Sigmoid colon (tissue), 7 donors: Measurements from ENCODE around the gene NDST3. TPM values are rescaled to one million over a fixed set of nuclear protein-coding genes. Genes with fewer than 3 reads are reported as not detected.

Source experiments
- DNase-seq: peaks from one replicate; pipeline ENCODE4 v3.0.0-alpha.2; 2019
- H3K27ac ChIP-seq, 4 donors: fragments of 200-600 bp; sonication (generic); one replicate each; pipeline ENCODE4 v1.5.1; 2016 to 2019; ENCODE audit warnings: mild to moderate bottlenecking in 1 of 4
- H3K27me3 ChIP-seq, 3 donors: fragments of 200-600 bp; sonication (generic); one replicate each; pipeline ENCODE4 v1.5.1; 2019; ENCODE audit warnings: mild to moderate bottlenecking in 1 of 3
- H3K36me3 ChIP-seq, 4 donors: fragments of 200-600 bp; sonication (generic); one replicate each; pipeline ENCODE4 v1.5.1; 2016 to 2019
- H3K4me1 ChIP-seq, 4 donors: fragments of 200-600 bp; sonication (generic); one replicate each; pipeline ENCODE4 v1.5.1; 2017 to 2019
- H3K4me3 ChIP-seq, 4 donors: fragments of 200-600 bp; sonication (generic); one replicate each; pipeline ENCODE4 v1.5.1; 2017 to 2019; ENCODE audit warnings: mild to moderate bottlenecking in 2 of 4, moderate library complexity in 1 of 4
- H3K9me3 ChIP-seq, 4 donors: fragments of 200-600 bp in 3 of 4; sonication (generic) in 3 of 4; one replicate each; pipeline versions ENCODE4 v1.5.1 to v1.6.1; 2013 to 2019
- CTCF ChIP-seq, 4 experiments: fragments of 450-650 bp in 3 of 4; fragments of 200-600 bp in 1 of 4; IDR thresholded peaks; one replicate each; pipeline ENCODE4 v1.5.1; 2016 to 2019; ENCODE audit warnings: antibody characterized with exemption in 4 of 4, mild to moderate bottlenecking in 3 of 4, moderate library complexity in 2 of 4
- EP300 ChIP-seq, 4 donors: sonication (generic); formaldehyde crosslinking; IDR thresholded peaks; one replicate each; pipeline ENCODE4 v1.6.1; 2017; ENCODE audit warnings: antibody characterized with exemption in 4 of 4
- POLR2A ChIP-seq, 2 donors: fragments of 450-650 bp; IDR thresholded peaks; one replicate each; pipeline ENCODE4 v1.6.1; 2016; ENCODE audit warnings: antibody characterized with exemption in 2 of 2, mild to moderate bottlenecking in 2 of 2, moderate library complexity in 2 of 2
- POLR2AphosphoS5 ChIP-seq, 4 donors: sonication (generic); formaldehyde crosslinking; IDR thresholded peaks; one replicate each; pipeline ENCODE4 v1.6.1; 2017; ENCODE audit warnings: antibody characterized with exemption in 4 of 4
- WGBS, 2 donors: extraction: QIAGEN DNeasy Blood & Tissue Kit; methylation state at CpG; one replicate each; pipeline ENCODE4 v1.1.7; 2013; 5-methylcytosine and 5-hydroxymethylcytosine counted together
- intact Hi-C: fragments of 100-400 bp; cut with DNase I; formaldehyde crosslinking; loops from one replicate; pipeline ENCODE4 v1.15.1; 2023
- polyA plus RNA-seq, 3 donors: library from polyadenylated mRNA; stranded (reverse); fragments of 200-250 nt; gene quantifications; one replicate each; pipeline ENCODE4 v1.2.3, GENCODE V29; 2013
- total RNA-seq, 4 donors: library from RNA; depleted of rRNA; stranded (reverse); fragments of >200 nt; gene quantifications; one replicate each; pipeline ENCODE4 v1.1.0, GENCODE V29; 2016
- donor health status: healthy with polysubstance abuse.
- donor health status: Bipolar disorder and iron deficiency.
- donor health status: healthy.

NDST3 gene
- total and polyA plus RNA-seq, 7 donors, result under 0.01 to 0.04 (median under 0.01) TPM; not detected in 4

- Histone ChIP-seq H3K36me3 (no peaks in the 10 kb centered on the region), H3K27ac (no peak overlapping the region), H3K4me3 (no peak overlapping the region), H3K9me3 (no peaks in the 10 kb centered on the region), H3K27me3 (peaks cover 0 to 54% (median 18%) of the 10 kb centered on the region in 3 donors), H3K4me1 (peaks cover 0 to 15% (median 11%) of the 10 kb centered on the region in 4 donors)
- 83 to 86% methylated on average over 1 of the region's 1 CpG for WGBS, 2 donors
- DNase-seq, result no peak
- intact Hi-C loops, result no loop called here
- no peak for TF ChIP-seq POLR2AphosphoS5 (IDR thresholded peaks at IDR 0.05)
- TF ChIP-seq CTCF (IDR thresholded peaks at IDR 0.05), result no peak
- no peak for TF ChIP-seq POLR2A (IDR thresholded peaks at IDR 0.05)
- TF ChIP-seq EP300 (IDR thresholded peaks at IDR 0.05), result no peak
These were observed 1.0 kb downstream of the NDST3 start for GRCh38 chr4:118035309-118035708.

- Histone ChIP-seq H3K4me3 (no peak overlapping the region), H3K36me3 (no peaks in the 10 kb centered on the region), H3K4me1 (peaks cover 0 to 15% (median 11%) of the 10 kb centered on the region in 4 donors), H3K27me3 (peaks cover 0 to 54% (median 18%) of the 10 kb centered on the region in 3 donors), H3K9me3 (no peaks in the 10 kb centered on the region), H3K27ac (no peak overlapping the region)
- no peak for TF ChIP-seq EP300 (IDR thresholded peaks at IDR 0.05)
- TF ChIP-seq POLR2AphosphoS5 (IDR thresholded peaks at IDR 0.05), result no peak
- TF ChIP-seq POLR2A (IDR thresholded peaks at IDR 0.05), result no peak
- TF ChIP-seq CTCF (IDR thresholded peaks at IDR 0.05), result no peak
- 16 to 59% methylated on average over 2 of the region's 2 CpGs for WGBS, 2 donors
- no peak for DNase-seq
- intact Hi-C loops, result no loop called here
These were observed 2.0 kb downstream of the NDST3 start for GRCh38 chr4:118036336-118036735.

- intact Hi-C loops, result no loop called here
- TF ChIP-seq EP300 (IDR thresholded peaks at IDR 0.05), result no peak
- no peak overlapping the region for H3K27ac ChIP-seq
- H3K4me1 ChIP-seq, result peaks cover 0 to 13% (median 10%) of the 10 kb centered on the region in 4 donors
- no peaks in the 10 kb centered on the region for H3K36me3 ChIP-seq
- 95 to 96% methylated on average over 1 of the region's 1 CpG for WGBS, 2 donors
- no peak overlapping the region for H3K4me3 ChIP-seq
- H3K27me3 ChIP-seq, result peaks cover 0 to 42% (median 13%) of the 10 kb centered on the region in 3 donors
- H3K9me3 ChIP-seq, result no peaks in the 10 kb centered on the region
- DNase-seq, result no peak
These were observed 3.7 kb downstream of the NDST3 start for GRCh38 chr4:118037955-118038354.

GRCh38 chr4:118046323-118046722 is 12.0 kb downstream of the NDST3 start:
- Histone ChIP-seq H3K36me3 (no peaks in the 10 kb centered on the region), H3K4me1 (no peaks in the 10 kb centered on the region), H3K9me3 (peaks cover 0 to 5% (median 0%) of the 10 kb centered on the region in 4 donors), H3K27ac (no peak overlapping the region), H3K27me3 (no peaks in the 10 kb centered on the region), H3K4me3 (no peak overlapping the region)
- 65 to 73% methylated on average over 2 of the region's 2 CpGs for WGBS, 2 donors
- TF ChIP-seq CTCF (IDR thresholded peaks at IDR 0.05) (no peak), EP300 (IDR thresholded peaks at IDR 0.05) (no peak), POLR2A (IDR thresholded peaks at IDR 0.05) (no peak), POLR2AphosphoS5 (IDR thresholded peaks at IDR 0.05) (no peak)
- intact Hi-C loops, result no loop called here
- DNase-seq, result no peak

GRCh38 chr4:118047043-118047442 is 12.8 kb downstream of the NDST3 start:
- H3K27me3 ChIP-seq, result no peaks in the 10 kb centered on the region
- intact Hi-C loops, result no loop called here
- no peak for DNase-seq
- H3K4me1 ChIP-seq, result no peaks in the 10 kb centered on the region
- no peak overlapping the region for H3K27ac ChIP-seq
- peaks cover 0 to 5% (median 0%) of the 10 kb centered on the region in 4 donors for H3K9me3 ChIP-seq
- 96% methylated on average over 3 of the region's 3 CpGs for WGBS, 2 donors
- H3K4me3 ChIP-seq, result no peak overlapping the region
- no peaks in the 10 kb centered on the region for H3K36me3 ChIP-seq
- no peak for TF ChIP-seq EP300 (IDR thresholded peaks at IDR 0.05)
- TF ChIP-seq CTCF (IDR thresholded peaks at IDR 0.05), result no peak
